H9 (cell line): ENCODE data around the gene TAOK3. TPM values are rescaled to one million over a fixed set of nuclear protein-coding genes. Genes with fewer than 3 reads are reported as not detected.

ENCODE experiments used
- DNase-seq: peaks from one replicate; pipeline ENCODE4 v3.0.0-alpha.2; 2017
- H2AFZ ChIP-seq: one replicate; pipeline ENCODE4 v1.6.1; 2013; ENCODE audit warnings: mild to moderate bottlenecking, low read length, control low read depth, moderate library complexity
- H2AK5ac ChIP-seq: 2 replicates; pipeline ENCODE4 v1.6.1; 2013; ENCODE audit warnings: low read length, control low read depth, mixed read lengths; ENCODE audit not compliant: insufficient read length
- H2BK120ac ChIP-seq: one replicate; pipeline ENCODE4 v1.6.1; 2013; ENCODE audit warnings: low read depth, mild to moderate bottlenecking, low read length, control low read depth, inconsistent platforms; ENCODE audit not compliant: poor library complexity, severe bottlenecking
- H2BK12ac ChIP-seq: 2 replicates; pipeline ENCODE4 v1.6.1; 2013; ENCODE audit warnings: low read length, control low read depth, mixed read lengths, low read depth; ENCODE audit not compliant: insufficient read length
- H2BK15ac ChIP-seq: 2 replicates; pipeline ENCODE4 v1.6.1; 2013; ENCODE audit warnings: low read depth, low read length, control low read depth
- H2BK20ac ChIP-seq: one replicate; pipeline ENCODE4 v1.6.1; 2013; ENCODE audit warnings: low read depth, mild to moderate bottlenecking, low read length, control low read depth, inconsistent platforms; ENCODE audit not compliant: poor library complexity, severe bottlenecking
- H2BK5ac ChIP-seq: 2 replicates; pipeline ENCODE4 v1.6.1; 2013; ENCODE audit warnings: low read length, control low read depth, mixed read lengths; ENCODE audit not compliant: insufficient read length
- H3K14ac ChIP-seq: 2 replicates; pipeline ENCODE4 v1.6.1; 2013; ENCODE audit warnings: low read length, control low read depth; ENCODE audit not compliant: insufficient read depth
- H3K18ac ChIP-seq: 2 replicates; pipeline ENCODE4 v1.6.1; 2013; ENCODE audit warnings: low read depth, mild to moderate bottlenecking, mixed read lengths, low read length, control low read depth; ENCODE audit not compliant: insufficient read length
- H3K23ac ChIP-seq: 2 replicates; pipeline ENCODE4 v1.6.1; 2013; ENCODE audit warnings: low read length, control low read depth, mixed read lengths, low read depth; ENCODE audit not compliant: insufficient read length
- H3K23me2 ChIP-seq: 2 replicates; pipeline ENCODE4 v1.6.1; 2013; ENCODE audit warnings: low read depth, mild to moderate bottlenecking, mixed read lengths, low read length, control low read depth; ENCODE audit not compliant: insufficient read length, poor library complexity, severe bottlenecking
- H3K27ac ChIP-seq: 2 replicates; pipeline ENCODE4 v1.5.1; 2013; ENCODE audit warnings: low read length, control low read depth, mixed read lengths, low read depth; ENCODE audit not compliant: insufficient read length
- H3K27me3 ChIP-seq: 2 replicates; pipeline ENCODE4 v1.6.1; 2013; ENCODE audit warnings: low read length, control low read depth, inconsistent platforms; ENCODE audit not compliant: insufficient read depth
- H3K4ac ChIP-seq: 2 replicates; pipeline ENCODE4 v1.6.1; 2013; ENCODE audit warnings: low read depth, mild to moderate bottlenecking, control low read depth, inconsistent platforms, low read length, moderate library complexity
- H3K4me1 ChIP-seq: 2 replicates; pipeline ENCODE4 v1.6.1; 2013; ENCODE audit warnings: low read length, control low read depth, inconsistent platforms; ENCODE audit not compliant: insufficient read depth
- H3K4me2 ChIP-seq: 2 replicates; pipeline ENCODE4 v1.6.1; 2013; ENCODE audit warnings: low read length, control low read depth, mixed read lengths; ENCODE audit not compliant: insufficient read length, insufficient read depth
- H3K56ac ChIP-seq: 2 replicates; pipeline ENCODE4 v1.6.1; 2013; ENCODE audit warnings: low read depth, mild to moderate bottlenecking, mixed read lengths, low read length, control low read depth; ENCODE audit not compliant: insufficient read length
- H3K79me1 ChIP-seq: 2 replicates; pipeline ENCODE4 v1.6.1; 2013; ENCODE audit warnings: low read depth, mild to moderate bottlenecking, moderate library complexity, low read length, control low read depth, inconsistent platforms; ENCODE audit not compliant: insufficient read depth, poor library complexity, severe bottlenecking
- H3K79me2 ChIP-seq: 2 replicates; pipeline ENCODE4 v1.6.1; 2013; ENCODE audit warnings: low read length, control low read depth, inconsistent platforms; ENCODE audit not compliant: insufficient read depth
- H3K9ac ChIP-seq: 2 replicates; pipeline ENCODE4 v1.6.1; 2013; ENCODE audit warnings: low read length, control low read depth, mixed read lengths; ENCODE audit not compliant: insufficient read length; ENCODE audit errors: extremely low read depth
- H3K9me3 ChIP-seq: one replicate; pipeline ENCODE4 v1.6.1; 2013; ENCODE audit warnings: low read depth, low read length, inconsistent platforms; ENCODE audit not compliant: control insufficient read depth
- H3T11ph ChIP-seq: one replicate; pipeline ENCODE4 v1.6.1; 2013; ENCODE audit warnings: mild to moderate bottlenecking, low read length, control low read depth, inconsistent platforms
- H4K20me1 ChIP-seq: one replicate; pipeline ENCODE4 v1.6.1; 2013; ENCODE audit not compliant: control insufficient read depth, insufficient read length, insufficient read depth
- H4K5ac ChIP-seq: 2 replicates; pipeline ENCODE4 v1.6.1; 2013; ENCODE audit warnings: low read depth, mild to moderate bottlenecking, mixed read lengths, low read length, control low read depth; ENCODE audit not compliant: insufficient read length
- H4K8ac ChIP-seq: replicated peaks from 2 replicates; pipeline ENCODE4 v1.6.1; 2013; ENCODE audit warnings: low read length, control low read depth, mixed read lengths, low read depth; ENCODE audit not compliant: insufficient read length
- H4K91ac ChIP-seq: 2 replicates; pipeline ENCODE4 v1.6.1; 2013; ENCODE audit warnings: low read depth, mild to moderate bottlenecking, moderate library complexity, mixed read lengths, low read length, control low read depth; ENCODE audit not compliant: insufficient read length
- H3K27ac Mint-ChIP-seq, 3 experiments: 2 replicates in 2 of 3; 3 replicates in 1 of 3; pipeline ENCODE4 v1.8.0; 2020 to 2021; ENCODE audit warnings: mixed read lengths in 3 of 3, mild to moderate bottlenecking in 1 of 3, moderate library complexity in 1 of 3
- H3K27me3 Mint-ChIP-seq: 2 replicates; pipeline ENCODE4 v1.8.0; 2021; ENCODE audit warnings: low read depth, mild to moderate bottlenecking, moderate library complexity, mixed read lengths
- H3K36me3 Mint-ChIP-seq, 3 experiments: 2 replicates in 2 of 3; 3 replicates in 1 of 3; pipeline ENCODE4 v1.8.0; 2020 to 2021; ENCODE audit warnings: low read depth in 3 of 3, mixed read lengths in 3 of 3; ENCODE audit not compliant: insufficient read depth in 1 of 3
- H3K4me1 Mint-ChIP-seq, 2 experiments: 2 replicates each; pipeline ENCODE4 v1.8.0; 2020; ENCODE audit warnings: mixed read lengths in 2 of 2
- H3K4me3 Mint-ChIP-seq, 2 experiments: 2 replicates in 1 of 2; 3 replicates in 1 of 2; pipeline ENCODE4 v1.8.0; 2020 to 2021; ENCODE audit warnings: mild to moderate bottlenecking in 2 of 2, mixed read lengths in 2 of 2, moderate library complexity in 1 of 2
- H3K9me3 Mint-ChIP-seq, 2 experiments: 2 replicates in 1 of 2; 3 replicates in 1 of 2; pipeline ENCODE4 v1.8.0; 2020; ENCODE audit warnings: mild to moderate bottlenecking in 2 of 2, mixed read lengths in 2 of 2, moderate library complexity in 1 of 2
- WGBS: extraction: QIAGEN DNeasy Blood & Tissue Kit; methylation state at CpG from one replicate; pipeline ENCODE4 v1.1.7; 2013; ENCODE audit warnings: missing lambda C conversion rate, low lambda C conversion rate, mixed read lengths; ENCODE audit not compliant: insufficient read length; ENCODE audit errors: extremely low coverage; 5-methylcytosine and 5-hydroxymethylcytosine counted together
- total RNA-seq: library from RNA; stranded (reverse); gene quantifications from 2 replicates; pipeline ENCODE4 v1.2.1, GENCODE V29; 2021
- TF ChIP-seq, protein P1 (sequence below): fragments of 200-600 bp; sonication (generic); conservative IDR thresholded peaks from 3 replicates; pipeline ENCODE4 v1.8.0; 2021; ENCODE audit warnings: antibody characterized with exemption, mild to moderate bottlenecking

TAOK3 gene
- total RNA-seq, 1 experiment from 2014 or later: 5.2 TPM

DNA sequence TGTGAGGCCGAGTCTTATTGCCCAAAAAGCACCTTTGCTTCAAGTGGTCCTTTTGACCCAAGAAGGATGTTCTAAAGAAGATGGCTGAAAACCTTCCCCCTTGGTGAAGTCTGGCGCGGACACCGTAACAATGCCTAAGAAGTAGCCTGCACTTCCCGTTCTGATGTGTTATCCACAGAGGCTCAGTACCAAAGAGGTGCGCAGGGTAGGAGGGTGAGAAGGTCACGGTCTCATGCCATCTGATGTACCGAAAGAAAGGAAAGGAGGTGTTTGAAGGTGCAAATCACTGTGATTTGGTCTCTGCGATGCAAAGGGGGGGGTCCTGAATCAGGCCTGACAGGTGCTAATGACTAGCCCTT is 226.9 kb downstream of the TAOK3 start:
- no peak overlapping the region for H3T11ph ChIP-seq
- H2BK12ac ChIP-seq: no peak overlapping the region
- no peak overlapping the region for H2AFZ ChIP-seq
- H3K9ac ChIP-seq: no peak overlapping the region
- no peak overlapping the region for H3K27ac ChIP-seq
- Mint-ChIP-seq H3K9me3 (no peaks in the 10 kb centered on the region), H3K4me1 (no peaks in the 10 kb centered on the region), H3K4me3 (no peak overlapping the region), H3K36me3 (peaks cover 44 to 82% (median 64%) of the 10 kb centered on the region in 3 experiments), H3K27me3 (no peaks in the 10 kb centered on the region), H3K27ac (peak overlapping the region in 1 of 3 experiments; percentile 69; a peak in 1 of 7 replicates)
- H4K20me1 ChIP-seq: no peaks in the 10 kb centered on the region
- H3K27me3 ChIP-seq: no peaks in the 10 kb centered on the region
- H3K9me3 ChIP-seq: no peaks in the 10 kb centered on the region
- H4K91ac ChIP-seq: no peak overlapping the region
- no peak overlapping the region for H2BK15ac ChIP-seq
- H3K4me2 ChIP-seq: no peak overlapping the region
- H2BK20ac ChIP-seq: no peak overlapping the region
- no peaks in the 10 kb centered on the region for H3K23me2 ChIP-seq
- no peaks in the 10 kb centered on the region for H3K4me1 ChIP-seq
- H2BK5ac ChIP-seq: no peak overlapping the region
- H3K4ac ChIP-seq: no peak overlapping the region
- no peak overlapping the region for H2BK120ac ChIP-seq
- peaks cover 8% of the 10 kb centered on the region for H3K79me1 ChIP-seq
- no peak overlapping the region for H3K18ac ChIP-seq
- no peak overlapping the region for H3K56ac ChIP-seq
- TF ChIP-seq, protein P1, sequence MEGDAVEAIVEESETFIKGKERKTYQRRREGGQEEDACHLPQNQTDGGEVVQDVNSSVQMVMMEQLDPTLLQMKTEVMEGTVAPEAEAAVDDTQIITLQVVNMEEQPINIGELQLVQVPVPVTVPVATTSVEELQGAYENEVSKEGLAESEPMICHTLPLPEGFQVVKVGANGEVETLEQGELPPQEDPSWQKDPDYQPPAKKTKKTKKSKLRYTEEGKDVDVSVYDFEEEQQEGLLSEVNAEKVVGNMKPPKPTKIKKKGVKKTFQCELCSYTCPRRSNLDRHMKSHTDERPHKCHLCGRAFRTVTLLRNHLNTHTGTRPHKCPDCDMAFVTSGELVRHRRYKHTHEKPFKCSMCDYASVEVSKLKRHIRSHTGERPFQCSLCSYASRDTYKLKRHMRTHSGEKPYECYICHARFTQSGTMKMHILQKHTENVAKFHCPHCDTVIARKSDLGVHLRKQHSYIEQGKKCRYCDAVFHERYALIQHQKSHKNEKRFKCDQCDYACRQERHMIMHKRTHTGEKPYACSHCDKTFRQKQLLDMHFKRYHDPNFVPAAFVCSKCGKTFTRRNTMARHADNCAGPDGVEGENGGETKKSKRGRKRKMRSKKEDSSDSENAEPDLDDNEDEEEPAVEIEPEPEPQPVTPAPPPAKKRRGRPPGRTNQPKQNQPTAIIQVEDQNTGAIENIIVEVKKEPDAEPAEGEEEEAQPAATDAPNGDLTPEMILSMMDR: no peak
- no peak overlapping the region for H3K23ac ChIP-seq
- no peaks in the 10 kb centered on the region for H3K79me2 ChIP-seq
- H3K14ac ChIP-seq: no peak overlapping the region
- H2AK5ac ChIP-seq: no peak overlapping the region
- WGBS: no CpG with 5 or more reads among the region's 9 CpGs
- no peak overlapping the region for H4K5ac ChIP-seq
- no peak overlapping the region for H4K8ac ChIP-seq
- no peak for DNase-seq
